Astrocyte (in vitro differentiated cells and primary cell): ENCODE measurements around the gene ALAD. TPM values are rescaled to one million over a fixed set of nuclear protein-coding genes. Genes with fewer than 3 reads are reported as not detected.
"Not testable (repeated sequence)": the region's sequence is repeated elsewhere in the genome, so short reads cannot be mapped to it uniquely, and the experiment has no call there.

Source experiments
- DNase-seq: peaks from one replicate; pipeline ENCODE4 v3.0.0-alpha.2; 2010; ENCODE audit warnings: low read depth
- FAIRE-seq: peaks from 2 replicates; lab custom pipeline; 2011; peaks lifted over from hg19 to GRCh38; lab: Jason Lieb, UNC
- H2AFZ ChIP-seq: 2 replicates; pipeline ENCODE4 v1.6.0; 2012; ENCODE audit warnings: low read depth, low read length, inconsistent platforms
- H3K27ac ChIP-seq: 2 replicates; pipeline ENCODE4 v1.5.1; 2011; ENCODE audit warnings: low read depth, low read length, inconsistent platforms
- H3K27me3 ChIP-seq: 2 replicates; pipeline ENCODE4 v1.6.0; 2011; ENCODE audit warnings: low read length, inconsistent platforms; ENCODE audit not compliant: insufficient read depth
- H3K36me3 ChIP-seq: 2 replicates; pipeline ENCODE4 v1.5.1; 2011; ENCODE audit warnings: low read length, inconsistent platforms; ENCODE audit not compliant: insufficient read depth
- H3K4me1 ChIP-seq: 2 replicates; pipeline ENCODE4 v1.5.1; 2011; ENCODE audit warnings: low read length, inconsistent platforms; ENCODE audit not compliant: insufficient read depth
- H3K4me2 ChIP-seq: 2 replicates; pipeline ENCODE4 v1.6.0; 2012; ENCODE audit warnings: low read length, inconsistent platforms
- H3K4me3 ChIP-seq: 2 replicates; pipeline ENCODE4 v1.5.1; 2011; ENCODE audit warnings: low read depth, mild to moderate bottlenecking, low read length, inconsistent platforms; ENCODE audit not compliant: insufficient read depth
- H3K79me2 ChIP-seq: 2 replicates; pipeline ENCODE4 v1.6.0; 2012; ENCODE audit warnings: mild to moderate bottlenecking, low read length, inconsistent platforms; ENCODE audit not compliant: insufficient read depth
- H3K9ac ChIP-seq: 2 replicates; pipeline ENCODE4 v1.6.0; 2012; ENCODE audit warnings: mild to moderate bottlenecking, low read length, inconsistent platforms
- H3K9me3 ChIP-seq: 2 replicates; pipeline ENCODE4 v1.5.1; 2012; ENCODE audit warnings: low read depth, mild to moderate bottlenecking, low read length, inconsistent platforms; ENCODE audit not compliant: insufficient read depth
- H4K20me1 ChIP-seq: 2 replicates; pipeline ENCODE4 v1.6.0; 2012; ENCODE audit warnings: low read length, inconsistent platforms; ENCODE audit not compliant: insufficient read depth
- H3K27ac Mint-ChIP-seq: one replicate; pipeline ENCODE4 v1.8.0; 2021; ENCODE audit warnings: mild to moderate bottlenecking, mixed read lengths; ENCODE audit not compliant: unreplicated experiment
- H3K27me3 Mint-ChIP-seq: one replicate; pipeline ENCODE4 v1.8.0; 2021; ENCODE audit warnings: low read depth, mixed read lengths; ENCODE audit not compliant: unreplicated experiment
- H3K36me3 Mint-ChIP-seq: one replicate; pipeline ENCODE4 v1.8.0; 2021; ENCODE audit warnings: low read depth, mixed read lengths; ENCODE audit not compliant: unreplicated experiment
- H3K4me1 Mint-ChIP-seq: one replicate; pipeline ENCODE4 v1.8.0; 2021; ENCODE audit warnings: low read depth, mixed read lengths; ENCODE audit not compliant: unreplicated experiment
- H3K4me3 Mint-ChIP-seq: one replicate; pipeline ENCODE4 v1.8.0; 2021; ENCODE audit warnings: mild to moderate bottlenecking, moderate library complexity, mixed read lengths; ENCODE audit not compliant: unreplicated experiment
- H3K9me3 Mint-ChIP-seq: one replicate; pipeline ENCODE4 v1.8.0; 2021; ENCODE audit warnings: mild to moderate bottlenecking, mixed read lengths; ENCODE audit not compliant: unreplicated experiment
- EZH2 ChIP-seq: IDR thresholded peaks from 2 replicates; pipeline ENCODE4 v1.6.1; 2012; ENCODE audit warnings: mild to moderate bottlenecking, low read length, inconsistent platforms; ENCODE audit not compliant: insufficient read depth
- total RNA-seq: library from RNA; stranded (reverse); gene quantifications from 2 replicates; pipeline ENCODE4 v1.2.1, GENCODE V29; 2021
- TF ChIP-seq, protein P1 (sequence below): IDR thresholded peaks from 2 replicates; pipeline ENCODE4 v1.5.1; 2011; ENCODE audit warnings: low read depth, mild to moderate bottlenecking, inconsistent platforms, low read length, moderate library complexity; ENCODE audit not compliant: insufficient read depth

ALAD gene
- total RNA-seq, 1 donor from 2014 or later: 20.7 TPM

DNA sequence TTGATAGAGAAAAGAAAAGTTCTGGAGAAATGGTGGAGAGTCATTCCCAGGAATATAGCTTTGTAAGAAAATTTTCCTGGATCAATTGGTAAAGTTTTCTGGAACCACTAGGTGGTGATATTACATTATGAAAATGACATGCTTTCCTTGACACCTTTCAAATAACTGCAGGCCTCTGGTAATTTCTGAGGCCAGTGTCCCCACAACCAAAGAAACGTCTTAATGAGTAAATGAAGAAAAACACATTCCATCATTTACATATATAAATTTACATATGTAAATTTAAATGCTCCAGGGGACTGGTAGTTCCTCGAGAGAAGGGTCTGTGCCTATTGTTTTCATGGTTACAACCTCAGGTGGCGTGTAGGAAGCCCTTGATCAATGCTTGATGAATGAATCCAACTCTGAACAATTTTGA is 45.2 kb upstream of the ALAD start:
- FAIRE-seq: peak; percentile 77
- H3K27me3 ChIP-seq: no peaks in the 10 kb centered on the region
- H2AFZ ChIP-seq: no peak overlapping the region
- Mint-ChIP-seq H3K36me3 (no peaks in the 10 kb centered on the region), H3K4me3 (no peak overlapping the region), H3K27ac (no peak overlapping the region), H3K27me3 (peaks cover 2% of the 10 kb centered on the region), H3K4me1 (no peaks in the 10 kb centered on the region), H3K9me3 (no peaks in the 10 kb centered on the region)
- no peaks in the 10 kb centered on the region for H3K4me1 ChIP-seq
- no peaks in the 10 kb centered on the region for H3K79me2 ChIP-seq
- H3K4me3 ChIP-seq: no peak overlapping the region
- TF ChIP-seq, protein P1, sequence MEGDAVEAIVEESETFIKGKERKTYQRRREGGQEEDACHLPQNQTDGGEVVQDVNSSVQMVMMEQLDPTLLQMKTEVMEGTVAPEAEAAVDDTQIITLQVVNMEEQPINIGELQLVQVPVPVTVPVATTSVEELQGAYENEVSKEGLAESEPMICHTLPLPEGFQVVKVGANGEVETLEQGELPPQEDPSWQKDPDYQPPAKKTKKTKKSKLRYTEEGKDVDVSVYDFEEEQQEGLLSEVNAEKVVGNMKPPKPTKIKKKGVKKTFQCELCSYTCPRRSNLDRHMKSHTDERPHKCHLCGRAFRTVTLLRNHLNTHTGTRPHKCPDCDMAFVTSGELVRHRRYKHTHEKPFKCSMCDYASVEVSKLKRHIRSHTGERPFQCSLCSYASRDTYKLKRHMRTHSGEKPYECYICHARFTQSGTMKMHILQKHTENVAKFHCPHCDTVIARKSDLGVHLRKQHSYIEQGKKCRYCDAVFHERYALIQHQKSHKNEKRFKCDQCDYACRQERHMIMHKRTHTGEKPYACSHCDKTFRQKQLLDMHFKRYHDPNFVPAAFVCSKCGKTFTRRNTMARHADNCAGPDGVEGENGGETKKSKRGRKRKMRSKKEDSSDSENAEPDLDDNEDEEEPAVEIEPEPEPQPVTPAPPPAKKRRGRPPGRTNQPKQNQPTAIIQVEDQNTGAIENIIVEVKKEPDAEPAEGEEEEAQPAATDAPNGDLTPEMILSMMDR: peak; percentile 49
- TF ChIP-seq EZH2: no peak
- no peak overlapping the region for H3K9ac ChIP-seq
- no peak overlapping the region for H3K4me2 ChIP-seq
- no peak overlapping the region for H3K27ac ChIP-seq
- H3K9me3 ChIP-seq: no peaks in the 10 kb centered on the region
- H4K20me1 ChIP-seq: no peaks in the 10 kb centered on the region
- H3K36me3 ChIP-seq: no peaks in the 10 kb centered on the region
- peak; percentile 23 for DNase-seq

DNA sequence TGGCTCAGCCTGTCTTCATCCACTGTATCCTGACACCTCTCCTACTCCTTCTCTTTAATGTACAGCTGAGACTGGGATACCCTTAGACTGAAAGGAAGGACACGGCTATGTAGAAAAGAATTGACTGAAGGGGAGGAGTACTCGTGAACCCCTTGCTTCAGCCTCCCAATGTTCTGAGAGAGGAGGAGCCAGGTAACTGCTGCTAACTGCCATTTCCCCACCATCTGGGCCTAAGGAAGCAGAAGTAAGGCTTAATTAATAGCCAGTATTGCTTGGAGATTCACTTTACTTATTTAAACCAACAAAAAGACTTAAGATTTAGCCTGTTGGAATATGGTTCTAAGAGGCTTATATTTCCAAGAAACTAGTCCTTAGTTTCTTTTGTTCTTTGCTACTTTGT is 43.7 kb upstream of the ALAD start:
- H3K4me1 ChIP-seq: no peaks in the 10 kb centered on the region

GRCh38 chr9:113437716-113438115 is 36.6 kb upstream of the ALAD start:
- H3K4me1 ChIP-seq, H3K27me3 ChIP-seq, H4K20me1 ChIP-seq, H2AFZ ChIP-seq, H3K4me1 Mint-ChIP-seq, H3K27me3 Mint-ChIP-seq, H3K27ac Mint-ChIP-seq, H3K36me3 Mint-ChIP-seq, H3K9me3 Mint-ChIP-seq, H3K9ac ChIP-seq, H3K4me3 Mint-ChIP-seq, H3K36me3 ChIP-seq, H3K9me3 ChIP-seq, DNase-seq, H3K27ac ChIP-seq, H3K4me3 ChIP-seq, H3K79me2 ChIP-seq, FAIRE-seq, H3K4me2 ChIP-seq: not testable (repeated sequence)

More for the DNA sequence above, 43.7 kb upstream of the ALAD start:
- no peak overlapping the region for H2AFZ ChIP-seq
- H3K9me3 ChIP-seq: no peaks in the 10 kb centered on the region
- H3K4me2 ChIP-seq: no peak overlapping the region
- H3K27me3 ChIP-seq: no peaks in the 10 kb centered on the region
- no peaks in the 10 kb centered on the region for H4K20me1 ChIP-seq
- no peaks in the 10 kb centered on the region for H3K9me3 Mint-ChIP-seq
- no peaks in the 10 kb centered on the region for H3K79me2 ChIP-seq
- no peaks in the 10 kb centered on the region for H3K4me1 Mint-ChIP-seq
- no peaks in the 10 kb centered on the region for H3K36me3 ChIP-seq
- FAIRE-seq (no peak), DNase-seq (no peak)
- no peaks in the 10 kb centered on the region for H3K27me3 Mint-ChIP-seq
- no peaks in the 10 kb centered on the region for H3K36me3 Mint-ChIP-seq
- H3K4me3 Mint-ChIP-seq: no peak overlapping the region
- H3K27ac Mint-ChIP-seq: peak overlapping the region; percentile 26
- no peak overlapping the region for H3K27ac ChIP-seq
- no peak overlapping the region for H3K9ac ChIP-seq
- no peak overlapping the region for H3K4me3 ChIP-seq
- TF ChIP-seq, protein P1: no peak
- no peak for TF ChIP-seq EZH2
